Hepatocyte (in vitro differentiated cells): ENCODE data around the gene SGTA. TPM values are rescaled to one million over a fixed set of nuclear protein-coding genes. Genes with fewer than 3 reads are reported as not detected.

Experiments used
- DNase-seq: peaks from one replicate; pipeline ENCODE4 v3.0.0-alpha.2; 2016; ENCODE audit warnings: low spot score
- H2AFZ ChIP-seq: fragments of 200-600 bp; sonication (generic); 2 replicates; pipeline ENCODE4 v1.6.0; 2016; ENCODE audit warnings: antibody characterized with exemption, mild to moderate bottlenecking
- H3K27ac ChIP-seq: fragments of 200-600 bp; sonication (generic); 2 replicates; pipeline ENCODE4 v1.5.1; 2016; ENCODE audit warnings: mild to moderate bottlenecking
- H3K27me3 ChIP-seq: fragments of 200-600 bp; sonication (generic); 2 replicates; pipeline ENCODE4 v1.6.1; 2016
- H3K36me3 ChIP-seq: fragments of 200-600 bp; sonication (generic); replicated peaks from 2 replicates; pipeline ENCODE4 v1.5.1; 2016; ENCODE audit warnings: low read depth; ENCODE audit not compliant: insufficient read depth
- H3K4me1 ChIP-seq: fragments of 200-600 bp; sonication (generic); 2 replicates; pipeline ENCODE4 v1.5.1; 2016; ENCODE audit warnings: mild to moderate bottlenecking, moderate library complexity; ENCODE audit not compliant: insufficient read depth
- H3K4me2 ChIP-seq: fragments of 200-600 bp; sonication (generic); 2 replicates; pipeline ENCODE4 v1.6.0; 2016
- H3K4me3 ChIP-seq: fragments of 200-600 bp; sonication (generic); 2 replicates; pipeline ENCODE4 v1.5.1; 2016; ENCODE audit warnings: mild to moderate bottlenecking
- H3K79me2 ChIP-seq: fragments of 200-600 bp; sonication (generic); 2 replicates; pipeline ENCODE4 v1.6.0; 2017; ENCODE audit warnings: mild to moderate bottlenecking
- H3K9me2 ChIP-seq: fragments of 200-600 bp; sonication (generic); replicated peaks from 2 replicates; pipeline ENCODE4 v1.6.0; 2017; ENCODE audit warnings: mild to moderate bottlenecking; ENCODE audit not compliant: insufficient read depth
- H3K9me3 ChIP-seq: fragments of 200-600 bp; sonication (generic); 2 replicates; pipeline ENCODE4 v1.5.1; 2016; ENCODE audit warnings: low read depth, mild to moderate bottlenecking
- H4K20me1 ChIP-seq: fragments of 200-600 bp; sonication (generic); 2 replicates; pipeline ENCODE4 v1.6.0; 2016; ENCODE audit warnings: mild to moderate bottlenecking; ENCODE audit not compliant: insufficient read depth, poor library complexity, severe bottlenecking
- CTCF ChIP-seq: fragments of 200-600 bp; sonication (generic); IDR thresholded peaks from 2 replicates; pipeline ENCODE4 v1.5.1; 2016; ENCODE audit warnings: antibody characterized with exemption, mild to moderate bottlenecking; ENCODE audit not compliant: poor library complexity
- EZH2 ChIP-seq: fragments of 200-600 bp; sonication (generic); IDR thresholded peaks from 2 replicates; pipeline ENCODE4 v1.6.1; 2016; ENCODE audit warnings: antibody characterized with exemption, mild to moderate bottlenecking, borderline replicate concordance
- EZH2phosphoT487 ChIP-seq: fragments of 200-600 bp; sonication (generic); IDR thresholded peaks from one replicate; pipeline ENCODE4 v1.6.1; 2018; ENCODE audit warnings: antibody characterized with exemption, mild to moderate bottlenecking, low read depth, moderate library complexity; ENCODE audit not compliant: unreplicated experiment, severe bottlenecking
- WGBS: methylation state at CpG from one replicate; pipeline ENCODE4 v1.1.6; 2016; ENCODE audit warnings: low lambda C conversion rate; ENCODE audit errors: missing lambda C conversion rate; 5-methylcytosine and 5-hydroxymethylcytosine counted together
- polyA plus RNA-seq: library from polyadenylated mRNA; unstranded; fragments of >200 nt; fragmentation: Nextera tagmentation; extraction: Ambion mirVana; gene quantifications from 2 replicates; pipeline ENCODE4 v1.2.1, GENCODE V29; 2016
- total RNA-seq: library from RNA; depleted of rRNA; stranded (reverse); fragments of >200 nt; gene quantifications from 2 replicates; pipeline ENCODE4 v1.2.3, GENCODE V29; 2014

The SGTA gene
- total and polyA plus RNA-seq, 2 experiments from 2014 or later, result 37.4 to 62.8 TPM

GRCh38 chr19:2774953-2775555 is 8.0 kb downstream of the SGTA start:
- Histone ChIP-seq H3K27me3 (no peaks in the 10 kb centered on the region), H2AFZ (no peak overlapping the region), H4K20me1 (peaks cover 63% of the 10 kb centered on the region), H3K36me3 (no peaks in the 10 kb centered on the region), H3K9me3 (no peaks in the 10 kb centered on the region), H3K4me2 (no peak overlapping the region), H3K9me2 (no peaks in the 10 kb centered on the region), H3K4me1 (no peaks in the 10 kb centered on the region), H3K4me3 (no peak overlapping the region), H3K79me2 (peaks cover 87% of the 10 kb centered on the region), H3K27ac (no peak overlapping the region)
- no peak for DNase-seq
- TF ChIP-seq EZH2phosphoT487, result no peak
- 97% methylated on average over 24 of the region's 24 CpGs for WGBS

DNA sequence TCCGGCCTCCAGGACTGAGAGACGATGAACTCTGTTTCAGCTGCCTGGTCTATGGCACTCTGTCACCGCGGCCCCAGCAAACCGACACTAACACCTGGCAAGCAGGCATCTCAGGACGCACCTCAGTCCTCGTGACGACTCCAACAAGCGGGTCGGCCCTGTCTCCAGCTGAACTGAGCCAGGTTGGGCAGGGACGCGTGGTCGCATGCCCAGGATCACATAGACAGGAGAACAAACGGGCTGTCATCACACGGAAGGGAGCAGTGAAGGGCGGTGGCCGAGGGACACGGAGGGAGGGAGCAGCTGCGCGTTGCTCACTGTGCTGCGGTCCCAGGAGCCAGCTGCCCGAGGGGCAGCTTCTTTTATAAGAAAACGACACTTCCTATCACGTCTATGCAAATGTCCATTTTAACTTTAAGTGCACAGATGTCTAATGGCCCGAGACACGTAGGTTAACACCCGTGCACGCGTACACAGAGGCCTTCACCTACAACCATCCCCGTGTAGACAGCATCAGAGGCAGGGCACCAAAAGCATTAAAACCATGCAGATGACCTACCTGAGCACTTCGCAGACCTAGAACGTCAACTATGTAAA is 8.9 kb downstream of the SGTA start:
- Histone ChIP-seq H2AFZ (no peak overlapping the region), H3K36me3 (no peaks in the 10 kb centered on the region), H3K27me3 (no peaks in the 10 kb centered on the region), H3K4me2 (no peak overlapping the region), H4K20me1 (peaks cover 65% of the 10 kb centered on the region), H3K79me2 (peaks cover 84% of the 10 kb centered on the region), H3K4me3 (no peak overlapping the region), H3K9me3 (no peaks in the 10 kb centered on the region), H3K9me2 (no peaks in the 10 kb centered on the region), H3K4me1 (no peaks in the 10 kb centered on the region), H3K27ac (no peak overlapping the region)
- TF ChIP-seq EZH2 (no peak), CTCF (no peak), EZH2phosphoT487 (no peak)
- WGBS, result 93% methylated on average over 32 of the region's 32 CpGs
- no peak for DNase-seq

GRCh38 chr19:2771786-2772674 is 11.0 kb downstream of the SGTA start:
- Histone ChIP-seq H3K27me3 (no peaks in the 10 kb centered on the region), H3K27ac (no peak overlapping the region)

More at GRCh38 chr19:2771786-2772674, 11.0 kb downstream of the SGTA start:
- Histone ChIP-seq H3K9me2 (no peaks in the 10 kb centered on the region), H4K20me1 (peaks cover 62% of the 10 kb centered on the region), H3K36me3 (no peaks in the 10 kb centered on the region), H2AFZ (no peak overlapping the region), H3K4me3 (no peak overlapping the region), H3K4me1 (no peaks in the 10 kb centered on the region), H3K9me3 (no peaks in the 10 kb centered on the region), H3K79me2 (peaks cover 74% of the 10 kb centered on the region), H3K4me2 (no peak overlapping the region)
- WGBS, result 91% methylated on average over 29 of the region's 29 CpGs
- DNase-seq, result no peak
- TF ChIP-seq CTCF (no peak), EZH2 (no peak), EZH2phosphoT487 (no peak)
